ENCODE measurements around the gene LMBR1.
"Not testable (repeated sequence)": the region's sequence is repeated elsewhere in the genome, so short reads cannot be mapped to it uniquely, and the experiment has no call there.

The LMBR1 gene

DNA sequence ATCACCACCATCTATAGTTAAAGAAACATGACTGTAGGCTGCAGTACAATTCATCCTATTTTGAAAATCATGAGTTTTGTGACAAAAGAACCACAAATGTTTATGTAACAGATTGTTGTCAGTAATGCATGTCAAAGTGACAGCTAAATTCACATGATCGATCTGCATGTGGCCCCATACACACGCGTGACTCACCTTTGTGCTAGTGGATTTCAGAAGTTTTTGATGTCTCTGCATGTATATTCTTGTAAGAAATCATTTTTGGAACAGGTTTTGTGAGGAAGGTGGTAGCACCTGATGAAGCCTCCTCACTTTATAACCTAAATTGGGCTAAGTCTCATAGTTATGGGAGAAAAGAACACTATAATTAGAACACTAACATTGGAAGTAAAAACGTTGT is 235.3 kb downstream of the LMBR1 start:
- Histone ChIP-seq H3K36me3 (ENCODE audit: control insufficient read depth in 2 of 2, insufficient read depth in 2 of 2, low read length in 2 of 2) (no peaks in the 10 kb centered on the region), H3K27ac (ENCODE audit: low read length) (no peak overlapping the region), H3K4me3 (ENCODE audit: low read length in 2 of 2) (no peak overlapping the region), H3K4me1 (ENCODE audit: control insufficient read depth, insufficient read depth, low read length) (no peaks in the 10 kb centered on the region), H3K9me3 (ENCODE audit: control insufficient read depth in 2 of 2, low read length in 2 of 2) (no peaks in the 10 kb centered on the region), H3K9ac (ENCODE audit: low read length in 2 of 2) (no peak overlapping the region), H3K27me3 (ENCODE audit: control insufficient read depth in 1 of 2, insufficient read depth in 2 of 2, low read length in 2 of 2) (peaks cover 5 to 16% of the 10 kb centered on the region in 2 donors)

DNA sequence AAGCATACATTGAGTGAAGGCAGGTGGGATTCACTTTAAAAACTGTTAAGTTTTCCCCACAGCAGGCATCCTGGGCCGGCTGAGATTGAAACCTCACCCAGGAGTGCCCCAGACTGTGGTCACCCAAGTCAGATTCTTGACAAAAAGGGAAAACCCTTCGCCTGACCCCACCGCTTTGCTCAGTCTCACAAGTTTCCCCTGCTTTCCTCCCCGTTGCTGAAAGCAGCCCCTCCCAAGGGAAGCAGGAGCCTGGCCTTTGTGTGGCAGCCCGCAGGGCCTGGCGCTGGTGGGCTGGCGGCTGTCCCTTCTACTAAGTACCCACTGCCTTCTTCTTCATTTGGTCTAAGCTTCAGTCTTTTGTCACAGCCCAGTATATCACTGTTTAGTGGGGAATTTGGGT is 236.4 kb downstream of the LMBR1 start:
- H3K9me3 ChIP-seq (ENCODE audit: control insufficient read depth in 2 of 2, low read length in 2 of 2): no peaks in the 10 kb centered on the region
- no peaks in the 10 kb centered on the region for H3K4me1 ChIP-seq (ENCODE audit: control insufficient read depth, insufficient read depth, low read length)
- H3K4me3 ChIP-seq (ENCODE audit: low read length in 2 of 2): no peak overlapping the region
- H3K27ac ChIP-seq (ENCODE audit: low read length): no peak overlapping the region
- H3K27me3 ChIP-seq (ENCODE audit: control insufficient read depth in 1 of 2, insufficient read depth in 2 of 2, low read length in 2 of 2): peaks cover 5 to 18% of the 10 kb centered on the region in 2 donors
- H3K9ac ChIP-seq (ENCODE audit: low read length in 2 of 2): no peak overlapping the region
- H3K36me3 ChIP-seq (ENCODE audit: control insufficient read depth in 2 of 2, insufficient read depth in 2 of 2, low read length in 2 of 2): no peaks in the 10 kb centered on the region

DNA sequence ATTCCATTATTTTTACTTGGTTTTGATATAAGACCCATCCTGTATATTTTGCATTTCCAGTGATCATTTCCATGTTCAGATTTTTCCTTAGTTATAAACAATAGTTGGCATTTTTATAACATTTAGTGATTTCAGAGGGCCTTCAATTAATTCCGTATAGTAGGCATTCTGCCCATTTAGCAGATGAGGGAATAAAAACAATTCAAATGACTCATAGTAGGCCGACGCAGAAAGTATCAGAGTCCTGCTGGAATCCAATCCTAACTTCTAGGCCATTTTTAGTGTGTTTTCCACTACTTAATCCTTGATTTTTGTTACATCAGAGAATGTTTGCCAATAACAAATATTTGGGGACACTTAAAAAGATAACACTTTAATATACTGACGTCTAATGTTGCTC is 237.0 kb downstream of the LMBR1 start:
- H3K27me3 ChIP-seq (ENCODE audit: control insufficient read depth in 1 of 2, insufficient read depth in 2 of 2, low read length in 2 of 2): peaks cover 5 to 18% of the 10 kb centered on the region in 2 donors
- no peak overlapping the region for H3K4me3 ChIP-seq (ENCODE audit: low read length in 2 of 2)
- H3K9ac ChIP-seq (ENCODE audit: low read length in 2 of 2): no peak overlapping the region

DNA sequence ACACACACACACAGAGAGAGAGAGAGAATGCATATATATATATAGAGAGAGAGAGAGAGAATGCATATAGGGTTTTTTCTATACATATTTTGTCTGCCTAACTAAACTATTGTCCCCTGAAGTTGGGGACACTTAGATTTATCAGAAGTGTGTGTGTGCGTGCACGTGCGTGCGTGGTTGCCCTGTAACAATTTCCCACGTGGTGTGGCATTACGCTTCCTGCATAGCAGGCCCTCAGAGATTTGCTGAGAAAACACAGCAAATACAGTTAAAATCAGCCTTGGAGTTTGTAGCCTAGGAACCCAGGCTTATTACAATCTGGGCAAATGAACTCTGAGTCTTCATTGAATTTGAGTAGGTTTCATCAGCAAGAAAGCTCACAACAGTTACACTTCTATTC is 237.7 kb downstream of the LMBR1 start:
- H3K9me3 ChIP-seq (ENCODE audit: control insufficient read depth in 2 of 2, low read length in 2 of 2): no peaks in the 10 kb centered on the region
- no peaks in the 10 kb centered on the region for H3K36me3 ChIP-seq (ENCODE audit: control insufficient read depth in 2 of 2, insufficient read depth in 2 of 2, low read length in 2 of 2)
- no peak overlapping the region for H3K27ac ChIP-seq (ENCODE audit: low read length)
- H3K27me3 ChIP-seq (ENCODE audit: control insufficient read depth in 1 of 2, insufficient read depth in 2 of 2, low read length in 2 of 2): peaks cover 10 to 23% of the 10 kb centered on the region in 2 donors
- no peak overlapping the region for H3K4me3 ChIP-seq (ENCODE audit: low read length in 2 of 2)
- no peaks in the 10 kb centered on the region for H3K4me1 ChIP-seq (ENCODE audit: control insufficient read depth, insufficient read depth, low read length)
- no peak overlapping the region for H3K9ac ChIP-seq (ENCODE audit: low read length in 2 of 2)

More for the DNA sequence above, 237.0 kb downstream of the LMBR1 start:
- Histone ChIP-seq H3K9me3 (ENCODE audit: control insufficient read depth in 2 of 2, low read length in 2 of 2) (no peaks in the 10 kb centered on the region), H3K27ac (ENCODE audit: low read length) (no peak overlapping the region), H3K4me1 (ENCODE audit: control insufficient read depth, insufficient read depth, low read length) (no peaks in the 10 kb centered on the region), H3K36me3 (ENCODE audit: control insufficient read depth in 2 of 2, insufficient read depth in 2 of 2, low read length in 2 of 2) (no peaks in the 10 kb centered on the region)

DNA sequence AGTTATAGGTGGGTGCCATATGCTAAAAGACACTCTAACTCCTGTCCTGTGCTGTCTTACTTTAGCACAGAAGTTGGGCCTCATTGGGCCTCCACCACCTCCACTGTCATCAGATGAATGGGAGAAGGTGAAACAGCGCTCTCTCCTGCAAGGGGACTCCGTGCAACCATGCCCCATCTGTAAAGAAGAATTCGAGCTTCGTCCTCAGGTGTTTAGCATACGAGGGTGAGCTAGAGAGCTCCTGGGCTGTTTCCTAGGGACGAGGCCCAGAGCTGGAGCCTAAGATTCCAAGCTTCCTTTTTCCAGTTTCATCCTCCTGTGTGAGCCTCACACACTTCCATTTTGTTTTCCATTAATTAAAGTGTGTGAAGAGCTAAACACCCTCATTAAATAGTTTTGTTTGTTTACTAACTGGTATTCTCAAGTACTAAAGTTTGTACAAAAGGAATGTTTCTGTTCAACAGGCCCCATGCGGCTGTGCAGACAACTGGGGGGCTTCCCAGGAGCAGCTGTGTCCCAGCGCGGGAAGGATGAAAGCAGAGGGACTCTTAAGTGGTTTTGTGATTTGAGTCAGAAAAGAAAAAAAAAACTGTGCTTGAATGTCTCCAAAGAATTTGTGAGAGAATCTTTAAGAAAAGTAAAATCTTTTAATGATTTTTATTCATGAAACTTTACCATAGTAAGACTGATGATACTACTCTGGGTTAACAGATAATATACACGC is 238.3 kb downstream of the LMBR1 start:
- H3K9ac ChIP-seq (ENCODE audit: low read length in 2 of 2): no peak overlapping the region
- no peak overlapping the region for H3K4me3 ChIP-seq (ENCODE audit: low read length in 2 of 2)
- peaks cover 13 to 23% of the 10 kb centered on the region in 2 donors for H3K27me3 ChIP-seq (ENCODE audit: control insufficient read depth in 1 of 2, insufficient read depth in 2 of 2, low read length in 2 of 2)
- H3K36me3 ChIP-seq (ENCODE audit: control insufficient read depth in 2 of 2, insufficient read depth in 2 of 2, low read length in 2 of 2): no peaks in the 10 kb centered on the region
- H3K27ac ChIP-seq (ENCODE audit: low read length): no peak overlapping the region
- H3K9me3 ChIP-seq (ENCODE audit: control insufficient read depth in 2 of 2, low read length in 2 of 2): no peaks in the 10 kb centered on the region
- no peaks in the 10 kb centered on the region for H3K4me1 ChIP-seq (ENCODE audit: control insufficient read depth, insufficient read depth, low read length)

DNA sequence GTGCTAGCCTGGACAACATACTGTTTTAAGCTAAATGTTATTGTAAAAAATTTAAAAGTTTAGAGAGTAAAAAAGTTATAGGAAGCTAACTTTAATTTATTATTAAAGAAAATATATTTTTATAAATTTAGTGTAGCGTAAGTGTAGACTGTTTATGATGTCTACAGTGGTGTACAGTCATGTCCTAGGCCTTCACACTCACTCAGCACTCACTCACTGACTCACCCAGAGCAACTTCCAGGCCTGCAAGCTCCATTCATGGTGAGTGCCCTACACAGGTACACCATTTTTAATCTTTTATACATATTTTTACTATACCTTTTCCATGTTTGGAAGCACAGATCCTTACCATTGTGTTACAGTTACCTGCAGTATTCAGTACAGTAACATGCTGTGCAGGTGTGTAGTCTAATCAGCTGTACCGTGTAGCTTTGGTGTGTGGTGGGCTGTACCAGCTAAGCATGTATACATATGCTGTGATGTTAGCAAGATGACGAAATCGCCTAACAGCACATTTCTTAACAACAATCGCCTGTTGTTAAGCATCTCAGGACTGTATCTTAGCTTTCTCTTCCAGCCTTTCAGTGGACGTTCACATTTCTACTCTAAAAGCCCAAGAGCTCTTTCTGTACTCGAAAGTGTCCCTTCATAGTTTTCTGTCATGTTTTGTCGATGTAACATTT is 240.0 kb downstream of the LMBR1 start:
- no peaks in the 10 kb centered on the region for H3K9me3 ChIP-seq (ENCODE audit: control insufficient read depth in 2 of 2, low read length in 2 of 2)
- H3K4me3 ChIP-seq (ENCODE audit: low read length in 2 of 2): no peak overlapping the region

DNA sequence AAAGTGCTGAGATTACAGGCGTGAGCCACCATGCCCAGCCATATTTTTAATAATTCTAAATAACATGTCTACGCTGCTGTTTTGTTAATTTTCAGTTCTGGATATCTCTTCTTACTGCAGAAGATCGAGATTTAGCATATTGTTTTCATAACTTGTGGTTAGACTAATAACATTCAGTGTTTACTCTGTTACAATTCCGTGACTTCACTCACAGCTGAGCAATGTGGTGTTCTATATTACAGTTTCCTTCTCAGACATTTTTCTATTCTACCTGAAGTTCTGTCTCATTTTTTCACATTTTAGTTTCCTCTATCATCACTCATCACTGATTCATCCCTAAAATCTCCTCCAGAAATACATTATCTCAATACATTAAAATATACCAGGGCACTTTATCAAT is 241.5 kb downstream of the LMBR1 start:
- H3K9ac ChIP-seq (ENCODE audit: low read length in 2 of 2): no peak overlapping the region
- H3K27me3 ChIP-seq (ENCODE audit: control insufficient read depth in 1 of 2, insufficient read depth in 2 of 2, low read length in 2 of 2): peaks cover 8 to 11% of the 10 kb centered on the region in 2 donors
- no peak overlapping the region for H3K27ac ChIP-seq (ENCODE audit: low read length)

More for the DNA sequence above, 240.0 kb downstream of the LMBR1 start:
- H3K27me3 ChIP-seq (ENCODE audit: control insufficient read depth in 1 of 2, insufficient read depth in 2 of 2, low read length in 2 of 2): peaks cover 10 to 20% of the 10 kb centered on the region in 2 donors
- no peak overlapping the region for H3K9ac ChIP-seq (ENCODE audit: low read length in 2 of 2)
- H3K36me3 ChIP-seq (ENCODE audit: control insufficient read depth in 2 of 2, insufficient read depth in 2 of 2, low read length in 2 of 2): no peaks in the 10 kb centered on the region
- H3K4me1 ChIP-seq (ENCODE audit: control insufficient read depth, insufficient read depth, low read length): no peaks in the 10 kb centered on the region
- H3K27ac ChIP-seq (ENCODE audit: low read length): no peak overlapping the region

DNA sequence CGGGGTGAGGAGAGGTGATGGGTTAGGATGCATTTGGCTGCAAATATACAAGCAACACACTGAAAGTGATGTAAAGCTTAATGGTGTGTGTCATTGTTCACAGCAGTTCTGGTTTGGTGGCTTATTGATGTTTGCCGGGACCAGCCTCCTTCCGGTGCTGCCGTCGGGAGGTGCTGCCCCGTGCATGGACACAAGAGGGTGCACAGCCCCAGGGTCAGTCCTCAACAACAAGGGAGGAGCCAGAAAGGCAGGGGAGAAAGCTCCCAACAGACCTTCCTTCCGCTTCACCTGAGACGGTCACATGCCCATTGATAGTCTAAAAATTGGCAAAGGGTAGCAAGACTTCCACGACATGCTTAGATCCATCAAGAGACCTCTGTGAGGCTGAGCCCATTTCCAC is 242.9 kb downstream of the LMBR1 start:
- Histone ChIP-seq H3K9me3 (ENCODE audit: control insufficient read depth in 2 of 2, low read length in 2 of 2) (no peaks in the 10 kb centered on the region), H3K4me1 (ENCODE audit: control insufficient read depth, insufficient read depth, low read length) (no peaks in the 10 kb centered on the region), H3K9ac (ENCODE audit: low read length in 2 of 2) (no peak overlapping the region), H3K4me3 (ENCODE audit: low read length in 2 of 2) (no peak overlapping the region), H3K36me3 (ENCODE audit: control insufficient read depth in 2 of 2, insufficient read depth in 2 of 2, low read length in 2 of 2) (no peaks in the 10 kb centered on the region), H3K27ac (ENCODE audit: low read length) (no peak overlapping the region), H3K27me3 (ENCODE audit: control insufficient read depth in 1 of 2, insufficient read depth in 2 of 2, low read length in 2 of 2) (peaks cover 8 to 11% of the 10 kb centered on the region in 2 donors)

More for the DNA sequence above, 241.5 kb downstream of the LMBR1 start:
- no peak overlapping the region for H3K4me3 ChIP-seq (ENCODE audit: low read length in 2 of 2)
- no peaks in the 10 kb centered on the region for H3K4me1 ChIP-seq (ENCODE audit: control insufficient read depth, insufficient read depth, low read length)
- no peaks in the 10 kb centered on the region for H3K9me3 ChIP-seq (ENCODE audit: control insufficient read depth in 2 of 2, low read length in 2 of 2)
- H3K36me3 ChIP-seq (ENCODE audit: control insufficient read depth in 2 of 2, insufficient read depth in 2 of 2, low read length in 2 of 2): no peaks in the 10 kb centered on the region

DNA sequence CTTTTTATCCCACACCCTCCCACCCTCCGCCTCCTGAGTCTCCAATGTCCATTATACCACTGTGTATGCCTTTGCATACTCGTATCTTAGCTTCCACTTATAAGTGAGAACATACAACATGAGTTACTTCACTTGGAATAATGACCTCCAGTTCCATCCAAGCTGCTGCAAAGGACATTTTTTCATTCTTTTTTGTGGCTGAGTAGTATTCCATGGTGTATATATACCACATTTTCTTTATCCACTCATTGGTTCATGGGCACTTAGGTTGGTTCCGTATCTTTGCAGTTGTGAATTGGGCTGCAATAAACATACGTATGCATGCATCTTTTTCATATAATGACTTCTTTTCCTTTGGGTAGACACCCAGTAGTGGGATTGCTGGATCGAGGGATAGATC is 245.7 kb downstream of the LMBR1 start:
- not testable (repeated sequence) for H3K36me3 ChIP-seq (ENCODE audit: control insufficient read depth in 2 of 2, insufficient read depth in 2 of 2, low read length in 2 of 2); H3K4me3 ChIP-seq (ENCODE audit: low read length in 2 of 2); H3K27me3 ChIP-seq (ENCODE audit: control insufficient read depth in 1 of 2, insufficient read depth in 2 of 2, low read length in 2 of 2); H3K27ac ChIP-seq (ENCODE audit: low read length); H3K4me1 ChIP-seq (ENCODE audit: control insufficient read depth, insufficient read depth, low read length); H3K9ac ChIP-seq (ENCODE audit: low read length in 2 of 2); H3K9me3 ChIP-seq (ENCODE audit: control insufficient read depth in 2 of 2, low read length in 2 of 2)

DNA sequence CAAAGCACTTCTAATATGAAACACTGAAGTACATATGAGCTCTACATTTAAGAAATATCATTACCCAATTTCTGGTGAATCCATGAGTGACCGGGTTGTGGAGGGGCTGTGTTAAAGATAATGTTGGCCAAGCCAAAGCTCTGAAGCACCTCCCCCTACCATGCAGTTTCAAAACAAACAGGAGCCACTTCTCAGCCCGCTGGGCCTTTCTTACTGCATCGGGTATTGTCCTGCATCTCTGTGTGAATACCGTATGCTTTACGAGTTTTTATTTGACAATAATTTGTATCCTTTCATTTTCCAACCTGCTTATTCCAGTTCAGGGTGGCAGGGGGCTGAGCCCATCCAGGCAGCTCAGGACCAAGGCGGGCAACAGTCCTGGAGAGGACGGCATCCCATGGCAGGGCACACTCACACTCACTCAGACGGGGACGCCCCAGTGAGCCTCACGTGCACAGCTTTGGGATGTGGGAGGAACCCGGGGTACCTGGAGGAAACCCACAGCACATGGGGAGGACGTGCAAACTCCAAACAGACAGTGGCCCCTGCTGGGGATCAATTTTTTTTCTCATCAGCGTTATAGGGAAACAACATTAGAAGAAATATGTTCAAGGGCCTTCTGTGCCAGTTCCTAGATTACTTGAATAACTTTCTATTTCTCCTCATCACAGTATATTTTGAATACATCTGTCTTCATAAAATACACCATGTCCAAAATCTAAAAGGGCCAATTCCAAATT is 250.5 kb downstream of the LMBR1 start:
- H3K36me3 ChIP-seq (ENCODE audit: control insufficient read depth in 2 of 2, insufficient read depth in 2 of 2, low read length in 2 of 2): no peaks in the 10 kb centered on the region
- H3K27me3 ChIP-seq (ENCODE audit: control insufficient read depth in 1 of 2, insufficient read depth in 2 of 2, low read length in 2 of 2): no peaks in the 10 kb centered on the region
- H3K9me3 ChIP-seq (ENCODE audit: control insufficient read depth in 2 of 2, low read length in 2 of 2): peaks cover 0 to 6% of the 10 kb centered on the region in 2 donors
- peaks cover 16% of the 10 kb centered on the region for H3K4me1 ChIP-seq (ENCODE audit: control insufficient read depth, insufficient read depth, low read length)
- no peak overlapping the region for H3K9ac ChIP-seq (ENCODE audit: low read length in 2 of 2)
- no peak overlapping the region for H3K27ac ChIP-seq (ENCODE audit: low read length)
- H3K4me3 ChIP-seq (ENCODE audit: low read length in 2 of 2): no peak overlapping the region

All from stomach smooth muscle (tissue), 2 donors.